Neuronal stem cell (in vitro differentiated cells): ENCODE measurements around the gene H6PD.

Source experiments
- DNase-seq: peaks from one replicate; pipeline ENCODE4 v3.0.0-alpha.2; 2013; ENCODE audit warnings: low spot score
- H2AFZ ChIP-seq: one replicate; pipeline ENCODE4 v1.6.1; 2013; ENCODE audit warnings: mild to moderate bottlenecking, low read length, inconsistent platforms
- H2AK5ac ChIP-seq: 2 replicates; pipeline ENCODE4 v1.6.1; 2013; ENCODE audit warnings: low read depth, mild to moderate bottlenecking, inconsistent platforms, low read length, moderate library complexity, mixed read lengths
- H2BK120ac ChIP-seq: 2 replicates; pipeline ENCODE4 v1.6.1; 2013; ENCODE audit warnings: low read depth, mild to moderate bottlenecking, inconsistent platforms, low read length, moderate library complexity, mixed read lengths
- H2BK12ac ChIP-seq: one replicate; pipeline ENCODE4 v1.6.1; 2013; ENCODE audit warnings: low read length, inconsistent platforms
- H2BK15ac ChIP-seq: 2 replicates; pipeline ENCODE4 v1.6.1; 2013; ENCODE audit warnings: mild to moderate bottlenecking, low read length, inconsistent platforms, mixed read lengths
- H2BK5ac ChIP-seq: one replicate; pipeline ENCODE4 v1.6.1; 2013; ENCODE audit warnings: inconsistent platforms, mild to moderate bottlenecking, low read length, moderate library complexity
- H3K14ac ChIP-seq: one replicate; pipeline ENCODE4 v1.6.1; 2013; ENCODE audit warnings: low read length, inconsistent platforms
- H3K18ac ChIP-seq: 2 replicates; pipeline ENCODE4 v1.6.1; 2013; ENCODE audit warnings: low read length, inconsistent platforms
- H3K23ac ChIP-seq: 2 replicates; pipeline ENCODE4 v1.6.1; 2013; ENCODE audit warnings: low read depth, mild to moderate bottlenecking, mixed read lengths, low read length, inconsistent platforms; ENCODE audit not compliant: poor library complexity
- H3K27ac ChIP-seq: replicated peaks from 3 replicates; pipeline ENCODE4 v1.5.1; 2013; ENCODE audit warnings: low read length, inconsistent platforms
- H3K27me3 ChIP-seq, 3 experiments: 2 replicates each; pipeline ENCODE4 v1.6.1; 2013; ENCODE audit warnings: low read length in 3 of 3, mild to moderate bottlenecking in 2 of 3, inconsistent platforms in 1 of 3, low read depth in 1 of 3, mixed read lengths in 1 of 3, moderate library complexity in 1 of 3; ENCODE audit not compliant: control insufficient read depth in 3 of 3, insufficient read depth in 3 of 3
- H3K36me3 ChIP-seq, 2 donors: replicated peaks in 1 of 2; 2 replicates each; pipeline ENCODE4 v1.6.1; 2013; ENCODE audit warnings: low read length in 2 of 2; ENCODE audit not compliant: control insufficient read depth in 2 of 2, insufficient read depth in 2 of 2
- H3K4ac ChIP-seq: 2 replicates; pipeline ENCODE4 v1.6.1; 2013; ENCODE audit warnings: inconsistent platforms, mild to moderate bottlenecking, low read length, moderate library complexity
- H3K4me1 ChIP-seq, 2 donors: 1 replicate in 1 of 2; 2 replicates in 1 of 2; pipeline ENCODE4 v1.6.1; 2013; ENCODE audit warnings: low read length in 2 of 2, low read depth in 1 of 2; ENCODE audit not compliant: control insufficient read depth in 2 of 2, insufficient read depth in 1 of 2
- H3K4me2 ChIP-seq: one replicate; pipeline ENCODE4 v1.6.1; 2013; ENCODE audit warnings: mild to moderate bottlenecking, low read length, inconsistent platforms; ENCODE audit not compliant: insufficient read depth, poor library complexity, severe bottlenecking
- H3K4me3 ChIP-seq, 2 donors: 2 replicates each; pipeline ENCODE4 v1.5.1; 2013; ENCODE audit warnings: low read length in 2 of 2, mild to moderate bottlenecking in 2 of 2, inconsistent platforms in 1 of 2, moderate library complexity in 1 of 2
- H3K79me1 ChIP-seq: one replicate; pipeline ENCODE4 v1.6.1; 2013; ENCODE audit warnings: low read depth, mild to moderate bottlenecking, inconsistent platforms, low read length, moderate library complexity
- H3K9ac ChIP-seq: one replicate; pipeline ENCODE4 v1.6.1; 2013; ENCODE audit warnings: mild to moderate bottlenecking, low read depth, low read length, inconsistent platforms; ENCODE audit not compliant: poor library complexity
- H3K9me3 ChIP-seq, 2 donors: replicated peaks in 1 of 2; 2 replicates each; pipeline versions ENCODE3 to v1.6.1; 2013; ENCODE audit warnings: low read length in 2 of 2, mild to moderate bottlenecking in 2 of 2, inconsistent platforms in 1 of 2, low read depth in 1 of 2, mixed read lengths in 1 of 2, moderate library complexity in 1 of 2; ENCODE audit not compliant: control insufficient read depth in 2 of 2, insufficient read depth in 1 of 2
- H4K8ac ChIP-seq: one replicate; pipeline ENCODE4 v1.6.1; 2013; ENCODE audit warnings: low read depth, mild to moderate bottlenecking, inconsistent platforms, low read length, moderate library complexity
- H4K91ac ChIP-seq: one replicate; pipeline ENCODE4 v1.6.1; 2013; ENCODE audit warnings: low read length, low read depth, mild to moderate bottlenecking, inconsistent platforms; ENCODE audit not compliant: poor library complexity
- WGBS, 2 donors: extraction: QIAGEN DNeasy Blood & Tissue Kit; methylation state at CpG; one replicate each; pipeline ENCODE4 v1.1.7; 2013; ENCODE audit warnings: missing lambda C conversion rate in 2 of 2, mixed read lengths in 1 of 2; ENCODE audit not compliant: insufficient read length in 2 of 2, insufficient replicate concordance in 1 of 2; ENCODE audit errors: extremely low coverage in 2 of 2; 5-methylcytosine and 5-hydroxymethylcytosine counted together

Gene H6PD

DNA sequence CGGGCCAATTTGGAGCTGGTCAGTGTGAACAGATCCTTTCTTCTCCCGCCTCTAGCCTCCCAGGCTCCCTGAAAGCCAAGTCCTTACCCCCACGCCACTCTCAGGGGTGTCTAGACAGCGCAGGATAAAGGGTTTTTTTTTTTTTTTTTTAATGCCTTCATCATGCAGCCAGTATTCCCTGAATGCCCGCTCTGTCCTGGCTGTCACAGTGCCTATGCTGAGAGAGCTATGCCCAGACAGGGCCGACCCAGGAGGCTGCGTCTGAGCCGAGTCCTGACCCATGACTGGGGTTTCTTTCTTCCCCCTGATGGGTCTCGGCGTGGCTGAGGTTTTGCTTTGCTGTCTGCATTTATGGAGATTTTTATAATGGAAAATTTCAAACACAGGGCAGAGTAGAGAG is 76.5 kb downstream of the H6PD start:
- Histone ChIP-seq H2BK5ac (no peak overlapping the region), H3K18ac (no peak overlapping the region), H3K9ac (no peak overlapping the region), H3K14ac (no peak overlapping the region), H3K9me3 (no peaks in the 10 kb centered on the region), H3K4me2 (no peak overlapping the region), H3K4ac (no peak overlapping the region), H3K27me3 (peaks cover 0 to 50% (median 0%) of the 10 kb centered on the region in 3 experiments), H2AFZ (no peak overlapping the region), H2BK120ac (no peak overlapping the region), H3K27ac (no peak overlapping the region), H3K4me3 (no peak overlapping the region), H4K91ac (no peak overlapping the region), H2BK15ac (no peak overlapping the region), H3K36me3 (no peaks in the 10 kb centered on the region), H3K4me1 (no peaks in the 10 kb centered on the region), H2AK5ac (no peak overlapping the region), H2BK12ac (no peak overlapping the region), H3K23ac (no peak overlapping the region), H3K79me1 (no peaks in the 10 kb centered on the region), H4K8ac (no peak overlapping the region)
- no CpG with 5 or more reads among the region's 10 CpGs for WGBS, 2 donors
- DNase-seq, result no peak

DNA sequence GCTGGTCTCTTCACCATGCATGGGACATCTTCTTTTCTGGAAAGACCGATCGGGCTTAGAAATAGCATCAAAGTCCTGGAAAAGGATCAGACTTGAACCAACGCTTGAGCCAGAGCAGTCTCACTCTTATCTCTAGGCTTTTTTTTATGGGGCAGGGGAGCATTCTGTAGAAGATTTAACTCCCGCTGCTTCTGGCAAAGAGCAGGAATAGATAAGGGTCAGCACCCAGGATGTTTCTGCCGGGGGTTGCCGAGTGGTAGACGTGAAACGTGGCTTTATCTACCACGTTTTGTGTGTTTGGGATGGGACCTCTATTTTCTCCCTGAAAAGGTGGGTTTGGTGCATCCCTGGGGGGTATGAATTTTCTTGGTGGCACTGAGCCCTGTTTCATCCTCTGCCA is 76.9 kb downstream of the H6PD start:
- Histone ChIP-seq H2AK5ac (no peak overlapping the region), H3K4ac (no peak overlapping the region), H3K4me2 (no peak overlapping the region), H4K91ac (no peak overlapping the region), H2BK120ac (no peak overlapping the region), H2AFZ (no peak overlapping the region), H3K23ac (no peak overlapping the region), H3K27ac (no peak overlapping the region), H3K4me1 (no peaks in the 10 kb centered on the region), H3K14ac (no peak overlapping the region), H3K4me3 (no peak overlapping the region), H3K9me3 (no peaks in the 10 kb centered on the region), H4K8ac (no peak overlapping the region), H2BK15ac (no peak overlapping the region), H3K79me1 (no peaks in the 10 kb centered on the region), H3K18ac (no peak overlapping the region), H2BK12ac (no peak overlapping the region), H3K27me3 (peaks cover 0 to 46% (median 0%) of the 10 kb centered on the region in 3 experiments), H3K9ac (no peak overlapping the region), H2BK5ac (no peak overlapping the region), H3K36me3 (no peaks in the 10 kb centered on the region)
- DNase-seq, result no peak
- no CpG with 5 or more reads among the region's 9 CpGs for WGBS, 2 donors

DNA sequence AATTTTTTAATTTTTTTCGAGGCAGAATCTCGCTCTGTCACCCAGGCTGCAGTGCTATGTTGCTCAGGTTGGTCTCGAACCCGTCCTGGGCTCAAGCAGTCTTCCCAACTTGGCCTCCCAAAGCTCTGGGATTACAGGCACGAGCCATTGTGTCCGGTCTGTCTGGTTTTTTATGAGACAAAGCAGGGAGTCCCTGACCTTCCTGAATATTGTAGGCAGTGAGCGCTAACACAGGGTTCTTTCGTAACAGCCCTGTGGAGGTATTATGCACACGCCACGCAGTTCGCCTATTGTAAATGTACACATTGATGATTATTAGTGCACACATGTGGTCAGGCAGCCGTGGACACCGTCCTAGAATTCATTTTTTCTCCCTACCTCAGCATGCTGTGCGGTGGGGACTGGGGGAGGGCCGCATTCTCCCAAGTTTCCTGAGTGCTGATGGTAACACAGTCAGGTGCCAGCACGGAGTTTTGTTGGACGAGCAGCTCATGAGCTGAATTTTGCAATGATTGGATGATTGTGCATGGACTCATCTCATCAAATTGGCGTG is 77.7 kb downstream of the H6PD start:
- H2AK5ac ChIP-seq, result no peak overlapping the region
- no peak overlapping the region for H2AFZ ChIP-seq
- H4K8ac ChIP-seq, result no peak overlapping the region
- WGBS, 2 donors, result no CpG with 5 or more reads among the region's 18 CpGs
- H2BK5ac ChIP-seq, result no peak overlapping the region
- no peak overlapping the region for H3K18ac ChIP-seq
- H3K4ac ChIP-seq, result no peak overlapping the region
- peaks cover 0 to 46% (median 0%) of the 10 kb centered on the region in 3 experiments for H3K27me3 ChIP-seq
- no peak overlapping the region for H3K14ac ChIP-seq
- H2BK120ac ChIP-seq, result no peak overlapping the region
- H3K27ac ChIP-seq, result no peak overlapping the region
- H2BK12ac ChIP-seq, result no peak overlapping the region
- H3K79me1 ChIP-seq, result no peaks in the 10 kb centered on the region
- no peak for DNase-seq
- no peak overlapping the region for H4K91ac ChIP-seq
- no peaks in the 10 kb centered on the region for H3K4me1 ChIP-seq
- no peak overlapping the region for H3K23ac ChIP-seq
- no peak overlapping the region for H3K9ac ChIP-seq
- H2BK15ac ChIP-seq, result no peak overlapping the region
- peak overlapping the region in 1 of 2 donors; percentile 48 for H3K4me3 ChIP-seq
- no peaks in the 10 kb centered on the region for H3K36me3 ChIP-seq
- no peaks in the 10 kb centered on the region for H3K9me3 ChIP-seq
- H3K4me2 ChIP-seq, result no peak overlapping the region

DNA sequence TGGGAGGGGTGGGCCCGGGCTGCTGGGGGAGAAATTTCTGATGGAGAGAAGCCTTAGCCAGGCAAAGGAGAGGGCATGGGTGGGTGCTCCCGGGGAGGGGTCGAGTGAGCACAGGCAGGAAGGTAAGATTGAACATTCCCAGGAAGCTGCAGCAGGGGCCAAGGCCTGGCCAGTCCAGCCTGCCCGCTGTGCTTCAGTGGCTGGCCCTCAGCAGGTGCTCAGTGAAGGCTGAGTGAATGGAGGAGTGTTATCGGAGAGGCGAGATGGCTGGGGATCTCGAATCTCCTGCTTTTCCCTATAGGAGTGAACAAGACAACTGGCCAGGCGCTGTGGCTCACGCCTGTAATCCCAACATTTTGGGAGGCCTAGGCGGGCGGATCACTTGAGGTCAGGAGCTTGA is 79.0 kb downstream of the H6PD start:
- no peak overlapping the region for H2AK5ac ChIP-seq
- H3K4ac ChIP-seq, result no peak overlapping the region
- no peak overlapping the region for H2AFZ ChIP-seq
- H2BK5ac ChIP-seq, result no peak overlapping the region
- H3K27ac ChIP-seq, result no peak overlapping the region
- H3K79me1 ChIP-seq, result no peaks in the 10 kb centered on the region
- no peak overlapping the region for H2BK12ac ChIP-seq
- H3K14ac ChIP-seq, result no peak overlapping the region
- no peak for DNase-seq
- no peaks in the 10 kb centered on the region for H3K9me3 ChIP-seq
- H3K4me3 ChIP-seq, result no peak overlapping the region
- no peak overlapping the region for H3K23ac ChIP-seq
- H3K4me1 ChIP-seq, result no peaks in the 10 kb centered on the region
- no peaks in the 10 kb centered on the region for H3K36me3 ChIP-seq
- no peak overlapping the region for H2BK15ac ChIP-seq
- no peak overlapping the region for H3K9ac ChIP-seq
- no peak overlapping the region for H4K91ac ChIP-seq
- no CpG with 5 or more reads among the region's 11 CpGs for WGBS, 2 donors
- no peak overlapping the region for H2BK120ac ChIP-seq
- H3K4me2 ChIP-seq, result no peak overlapping the region
- H3K27me3 ChIP-seq, result peaks cover 0 to 47% (median 0%) of the 10 kb centered on the region in 3 experiments
- no peak overlapping the region for H4K8ac ChIP-seq
- H3K18ac ChIP-seq, result no peak overlapping the region
